ENCODE measurements around the gene RGS9.

The RGS9 gene

GRCh38 chr17:65143889-65144604, 6.9 kb downstream of the RGS9 start:
- Histone ChIP-seq H3K27ac (no peak overlapping the region), H3K27me3 (ENCODE audit: control insufficient read depth, insufficient read depth, low read length) (no peaks in the 10 kb centered on the region)
- TF ChIP-seq CTCF (IDR thresholded peaks at IDR 0.05), result no peak

GRCh38 chr17:65145743-65146142, 8.6 kb downstream of the RGS9 start:
- Histone ChIP-seq H3K9ac (no peak overlapping the region), H3K4me3 (ENCODE audit: low read depth, low read length) (no peak overlapping the region)

More at GRCh38 chr17:65143889-65144604, 6.9 kb downstream of the RGS9 start:
- Histone ChIP-seq H3K9ac (no peak overlapping the region), H3K9me3 (ENCODE audit: control insufficient read depth, low read length) (no peaks in the 10 kb centered on the region), H3K4me1 (peaks cover 15% of the 10 kb centered on the region), H3K4me2 (ENCODE audit: low read length) (no peak overlapping the region), H3K4me3 (ENCODE audit: low read depth, low read length) (no peak overlapping the region), H2AFZ (no peak overlapping the region), H3K36me3 (ENCODE audit: control insufficient read depth, insufficient read depth, low read length) (no peaks in the 10 kb centered on the region), H3K79me2 (no peaks in the 10 kb centered on the region)

GRCh38 chr17:65147955-65148354, 10.8 kb downstream of the RGS9 start:
- Histone ChIP-seq H3K27ac (no peak overlapping the region), H3K4me2 (ENCODE audit: low read length) (no peak overlapping the region), H3K9ac (no peak overlapping the region), H3K79me2 (peaks cover 3% of the 10 kb centered on the region), H2AFZ (no peak overlapping the region), H3K36me3 (ENCODE audit: control insufficient read depth, insufficient read depth, low read length) (no peaks in the 10 kb centered on the region), H3K9me3 (ENCODE audit: control insufficient read depth, low read length) (no peaks in the 10 kb centered on the region), H3K27me3 (ENCODE audit: control insufficient read depth, insufficient read depth, low read length) (no peaks in the 10 kb centered on the region), H3K4me3 (ENCODE audit: low read depth, low read length) (no peak overlapping the region), H3K4me1 (peaks cover 15% of the 10 kb centered on the region)
- TF ChIP-seq CTCF (IDR thresholded peaks at IDR 0.05), result no peak

More at GRCh38 chr17:65145743-65146142, 8.6 kb downstream of the RGS9 start:
- H3K36me3 ChIP-seq (ENCODE audit: control insufficient read depth, insufficient read depth, low read length), result no peaks in the 10 kb centered on the region
- no peaks in the 10 kb centered on the region for H3K27me3 ChIP-seq (ENCODE audit: control insufficient read depth, insufficient read depth, low read length)
- H3K79me2 ChIP-seq, result peaks cover 3% of the 10 kb centered on the region
- no peak overlapping the region for H2AFZ ChIP-seq
- no peak for TF ChIP-seq CTCF (IDR thresholded peaks at IDR 0.05)
- H3K4me2 ChIP-seq (ENCODE audit: low read length), result no peak overlapping the region
- H3K4me1 ChIP-seq, result peaks cover 15% of the 10 kb centered on the region
- H3K27ac ChIP-seq, result no peak overlapping the region
- no peaks in the 10 kb centered on the region for H3K9me3 ChIP-seq (ENCODE audit: control insufficient read depth, low read length)

- Histone ChIP-seq H3K4me3 (ENCODE audit: low read depth, low read length) (no peak overlapping the region), H3K4me1 (peaks cover 10% of the 10 kb centered on the region), H3K79me2 (peaks cover 3% of the 10 kb centered on the region), H3K9me3 (ENCODE audit: control insufficient read depth, low read length) (no peaks in the 10 kb centered on the region), H3K27me3 (ENCODE audit: control insufficient read depth, insufficient read depth, low read length) (no peaks in the 10 kb centered on the region), H3K9ac (no peak overlapping the region), H3K27ac (no peak overlapping the region), H2AFZ (no peak overlapping the region), H3K36me3 (ENCODE audit: control insufficient read depth, insufficient read depth, low read length) (no peaks in the 10 kb centered on the region), H3K4me2 (ENCODE audit: low read length) (no peak overlapping the region)
- no peak for TF ChIP-seq CTCF (IDR thresholded peaks at IDR 0.05)
Measured at GRCh38 chr17:65154770-65155589, 17.8 kb downstream of the RGS9 start.

All from parathyroid adenoma (tissue), 2 donors.